ENCODE data around the gene GJD3.

DNA sequence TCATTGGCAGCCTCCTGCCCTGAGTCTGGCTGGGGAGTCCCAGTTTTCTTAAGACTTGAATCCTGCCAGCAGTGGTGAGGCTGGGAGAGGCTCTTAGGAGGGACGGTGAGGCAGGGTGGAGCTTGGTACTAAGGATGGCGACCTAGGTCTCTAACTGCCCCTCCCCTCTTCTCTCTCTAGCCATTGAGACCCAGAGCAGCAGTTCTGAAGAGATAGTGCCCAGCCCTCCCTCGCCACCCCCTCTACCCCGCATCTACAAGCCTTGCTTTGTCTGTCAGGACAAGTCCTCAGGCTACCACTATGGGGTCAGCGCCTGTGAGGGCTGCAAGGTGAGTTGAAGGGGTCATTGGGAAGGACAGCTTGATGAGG is 16.4 kb downstream of the GJD3 start:
- TF ChIP-seq, protein P1, sequence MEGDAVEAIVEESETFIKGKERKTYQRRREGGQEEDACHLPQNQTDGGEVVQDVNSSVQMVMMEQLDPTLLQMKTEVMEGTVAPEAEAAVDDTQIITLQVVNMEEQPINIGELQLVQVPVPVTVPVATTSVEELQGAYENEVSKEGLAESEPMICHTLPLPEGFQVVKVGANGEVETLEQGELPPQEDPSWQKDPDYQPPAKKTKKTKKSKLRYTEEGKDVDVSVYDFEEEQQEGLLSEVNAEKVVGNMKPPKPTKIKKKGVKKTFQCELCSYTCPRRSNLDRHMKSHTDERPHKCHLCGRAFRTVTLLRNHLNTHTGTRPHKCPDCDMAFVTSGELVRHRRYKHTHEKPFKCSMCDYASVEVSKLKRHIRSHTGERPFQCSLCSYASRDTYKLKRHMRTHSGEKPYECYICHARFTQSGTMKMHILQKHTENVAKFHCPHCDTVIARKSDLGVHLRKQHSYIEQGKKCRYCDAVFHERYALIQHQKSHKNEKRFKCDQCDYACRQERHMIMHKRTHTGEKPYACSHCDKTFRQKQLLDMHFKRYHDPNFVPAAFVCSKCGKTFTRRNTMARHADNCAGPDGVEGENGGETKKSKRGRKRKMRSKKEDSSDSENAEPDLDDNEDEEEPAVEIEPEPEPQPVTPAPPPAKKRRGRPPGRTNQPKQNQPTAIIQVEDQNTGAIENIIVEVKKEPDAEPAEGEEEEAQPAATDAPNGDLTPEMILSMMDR (IDR thresholded peaks at IDR 0.05) = no peak
- no peak for TF ChIP-seq EZH2 (IDR thresholded peaks at IDR 0.05; ENCODE audit: borderline replicate concordance, insufficient read depth, low read depth, low read length, poor library complexity, severe bottlenecking)

Data from B cell (primary cell).